ENCODE results near the gene EPB41L2. TPM values are rescaled to one million over a fixed set of nuclear protein-coding genes. Genes with fewer than 3 reads are reported as not detected.

The EPB41L2 gene
- total and polyA plus RNA-seq, 2 experiments from 2014 or later, result 23.2 to 31.3 TPM

GRCh38 chr6:130978660-130979396 is 84.2 kb downstream of the EPB41L2 start:
- TF ChIP-seq EZH2 (IDR thresholded peaks at IDR 0.05; ENCODE audit: insufficient read depth, poor library complexity, severe bottlenecking) (no peak), EZH2phosphoT487 (IDR thresholded peaks at IDR 0.05; ENCODE audit: insufficient read depth, low read depth) (no peak)
- no peak overlapping the region for H2AFZ ChIP-seq
- H3K9me2 ChIP-seq (ENCODE audit: insufficient read depth), result no peaks in the 10 kb centered on the region
- peaks cover 5% of the 10 kb centered on the region; the same call in 1 of the 2 replicates for H3F3A ChIP-seq (ENCODE audit: insufficient read depth)
- no peak overlapping the region for H3K4me3 ChIP-seq
- H3K27ac ChIP-seq, result no peak overlapping the region
- no peak for DNase-seq
- in situ Hi-C loops (cut with MboI), result no loop called here
- H3K4me2 ChIP-seq (ENCODE audit: unreplicated experiment), result no peak overlapping the region
- H3K9ac ChIP-seq, result no peak overlapping the region
- no peaks in the 10 kb centered on the region for H3K27me3 ChIP-seq (replicated peaks; ENCODE audit: insufficient read depth)
- H3K36me3 ChIP-seq (ENCODE audit: low read depth), result no peaks in the 10 kb centered on the region
- peaks cover 9% of the 10 kb centered on the region; the same call in 1 of the 2 replicates for H3K4me1 ChIP-seq (ENCODE audit: insufficient read depth)
- H3K79me2 ChIP-seq (ENCODE audit: insufficient read depth), result peaks cover 33% of the 10 kb centered on the region
- H3K9me3 ChIP-seq (ENCODE audit: low read depth), result no peaks in the 10 kb centered on the region
- no peaks in the 10 kb centered on the region for H4K20me1 ChIP-seq (ENCODE audit: insufficient read depth)
- WGBS, 2 experiments (ENCODE audit: low coverage in 1 of 2, low lambda C conversion rate in 2 of 2, missing lambda C conversion rate in 2 of 2), result 69 to 71% methylated on average over 5 of the region's 5 CpGs

- in situ Hi-C loops (cut with MboI), result no loop called here
- H3K9me2 ChIP-seq (ENCODE audit: insufficient read depth), result no peaks in the 10 kb centered on the region
- H4K20me1 ChIP-seq (ENCODE audit: insufficient read depth), result no peaks in the 10 kb centered on the region
- peaks cover 5% of the 10 kb centered on the region; the same call in 1 of the 2 replicates for H3F3A ChIP-seq (ENCODE audit: insufficient read depth)
- H2AFZ ChIP-seq, result no peak overlapping the region
- H3K9me3 ChIP-seq (ENCODE audit: low read depth), result no peaks in the 10 kb centered on the region
- TF ChIP-seq EZH2phosphoT487 (IDR thresholded peaks at IDR 0.05; ENCODE audit: insufficient read depth, low read depth), result no peak
- TF ChIP-seq EZH2 (IDR thresholded peaks at IDR 0.05; ENCODE audit: insufficient read depth, poor library complexity, severe bottlenecking), result no peak
- H3K4me3 ChIP-seq, result no peak overlapping the region
- H3K27me3 ChIP-seq (replicated peaks; ENCODE audit: insufficient read depth), result no peaks in the 10 kb centered on the region
- DNase-seq, result no peak
- no peak overlapping the region for H3K4me2 ChIP-seq (ENCODE audit: unreplicated experiment)
- peaks cover 9% of the 10 kb centered on the region; the same call in 1 of the 2 replicates for H3K4me1 ChIP-seq (ENCODE audit: insufficient read depth)
- H3K27ac ChIP-seq, result no peak overlapping the region
- H3K9ac ChIP-seq, result no peak overlapping the region
- H3K36me3 ChIP-seq (ENCODE audit: low read depth), result no peaks in the 10 kb centered on the region
- H3K79me2 ChIP-seq (ENCODE audit: insufficient read depth), result peaks cover 29% of the 10 kb centered on the region
- WGBS, 2 experiments (ENCODE audit: low coverage in 1 of 2, low lambda C conversion rate in 2 of 2, missing lambda C conversion rate in 2 of 2), result 97 to 100% methylated on average over 1 of the region's 1 CpG
Observed at GRCh38 chr6:130978180-130978579, 84.9 kb downstream of the EPB41L2 start.

- peaks cover 20% of the 10 kb centered on the region; the same call in 1 of the 2 replicates for H3K79me2 ChIP-seq (ENCODE audit: insufficient read depth)
- H3K4me2 ChIP-seq (ENCODE audit: unreplicated experiment), result no peak overlapping the region
- H3K27me3 ChIP-seq (replicated peaks; ENCODE audit: insufficient read depth), result no peaks in the 10 kb centered on the region
- in situ Hi-C loops (cut with MboI), result no loop called here
- no peaks in the 10 kb centered on the region for H3K9me2 ChIP-seq (ENCODE audit: insufficient read depth)
- H3F3A ChIP-seq (ENCODE audit: insufficient read depth), result peaks cover 8% of the 10 kb centered on the region; the same call in 1 of the 2 replicates
- H3K4me1 ChIP-seq (ENCODE audit: insufficient read depth), result peaks cover 15% of the 10 kb centered on the region
- no peak overlapping the region for H3K4me3 ChIP-seq
- no peaks in the 10 kb centered on the region for H3K36me3 ChIP-seq (ENCODE audit: low read depth)
- peak; percentile 64 for DNase-seq
- no peaks in the 10 kb centered on the region for H4K20me1 ChIP-seq (ENCODE audit: insufficient read depth)
- no peak overlapping the region for H3K9ac ChIP-seq
- H3K9me3 ChIP-seq (ENCODE audit: low read depth), result no peaks in the 10 kb centered on the region
- H3K27ac ChIP-seq, result no peak overlapping the region
- H2AFZ ChIP-seq, result no peak overlapping the region
- TF ChIP-seq EZH2phosphoT487 (IDR thresholded peaks at IDR 0.05; ENCODE audit: insufficient read depth, low read depth) (no peak), EZH2 (IDR thresholded peaks at IDR 0.05; ENCODE audit: insufficient read depth, poor library complexity, severe bottlenecking) (no peak)
Observed at GRCh38 chr6:130975325-130975724, 87.7 kb downstream of the EPB41L2 start.

GRCh38 chr6:130973521-130974277 is 89.3 kb downstream of the EPB41L2 start:
- H2AFZ ChIP-seq, result no peak overlapping the region
- TF ChIP-seq EZH2phosphoT487 (IDR thresholded peaks at IDR 0.05; ENCODE audit: insufficient read depth, low read depth) (no peak), EZH2 (IDR thresholded peaks at IDR 0.05; ENCODE audit: insufficient read depth, poor library complexity, severe bottlenecking) (no peak)
- no peaks in the 10 kb centered on the region for H3K9me2 ChIP-seq (ENCODE audit: insufficient read depth)
- H3F3A ChIP-seq (ENCODE audit: insufficient read depth), result peaks cover 19% of the 10 kb centered on the region
- H4K20me1 ChIP-seq (ENCODE audit: insufficient read depth), result no peaks in the 10 kb centered on the region
- H3K36me3 ChIP-seq (ENCODE audit: low read depth), result no peaks in the 10 kb centered on the region
- H3K27me3 ChIP-seq (replicated peaks; ENCODE audit: insufficient read depth), result no peaks in the 10 kb centered on the region
- no peak overlapping the region for H3K27ac ChIP-seq
- no peak overlapping the region for H3K9ac ChIP-seq
- H3K4me2 ChIP-seq (ENCODE audit: unreplicated experiment), result no peak overlapping the region
- no peak for DNase-seq
- peaks cover 14% of the 10 kb centered on the region; the same call in 1 of the 2 replicates for H3K79me2 ChIP-seq (ENCODE audit: insufficient read depth)
- 95 to 96% methylated on average over 3 of the region's 3 CpGs for WGBS, 2 experiments (ENCODE audit: low coverage in 1 of 2, low lambda C conversion rate in 2 of 2, missing lambda C conversion rate in 2 of 2)
- H3K4me3 ChIP-seq, result no peak overlapping the region
- in situ Hi-C loops (cut with MboI), result no loop called here
- H3K4me1 ChIP-seq (ENCODE audit: insufficient read depth), result peaks cover 28% of the 10 kb centered on the region
- H3K9me3 ChIP-seq (ENCODE audit: low read depth), result no peaks in the 10 kb centered on the region
